T-helper 1 cell treated with Interleukin-12 subunit alpha and Interleukin-12 subunit beta and Interleukin-4 antibody, amounts not matched to agents 30 μg/mL and 1 μg/mL, for 36 hours (primary cell): ENCODE results near the gene COX20.

ENCODE experiments used
- H3K27ac Mint-ChIP-seq: one replicate; pipeline ENCODE4 v1.8.0; 2021; ENCODE audit warnings: mild to moderate bottlenecking, mixed read lengths
- H3K27me3 Mint-ChIP-seq: one replicate; pipeline ENCODE4 v1.8.0; 2021; ENCODE audit warnings: low read depth, mixed read lengths
- H3K36me3 Mint-ChIP-seq: one replicate; pipeline ENCODE4 v1.8.0; 2021; ENCODE audit warnings: low read depth, mixed read lengths
- H3K4me1 Mint-ChIP-seq: one replicate; pipeline ENCODE4 v1.8.0; 2021; ENCODE audit warnings: low read depth, mixed read lengths
- H3K4me3 Mint-ChIP-seq: one replicate; pipeline ENCODE4 v1.8.0; 2021; ENCODE audit warnings: mild to moderate bottlenecking, moderate library complexity, mixed read lengths
- H3K9me3 Mint-ChIP-seq: one replicate; pipeline ENCODE4 v1.8.0; 2021; ENCODE audit warnings: mixed read lengths

COX20 gene

GRCh38 chr1:244866355-244866754 is 30.9 kb downstream of the COX20 start:
- Mint-ChIP-seq H3K4me3 (no peak overlapping the region), H3K4me1 (peaks cover 20% of the 10 kb centered on the region), H3K27ac (no peak overlapping the region), H3K9me3 (no peaks in the 10 kb centered on the region), H3K27me3 (no peaks in the 10 kb centered on the region), H3K36me3 (peaks cover 17% of the 10 kb centered on the region)

GRCh38 chr1:244868484-244869363 is 33.3 kb downstream of the COX20 start:
- no peak overlapping the region for H3K4me3 Mint-ChIP-seq
- no peaks in the 10 kb centered on the region for H3K27me3 Mint-ChIP-seq
- peaks cover 4% of the 10 kb centered on the region for H3K36me3 Mint-ChIP-seq
- H3K27ac Mint-ChIP-seq, result no peak overlapping the region
- H3K4me1 Mint-ChIP-seq, result peaks cover 14% of the 10 kb centered on the region
- H3K9me3 Mint-ChIP-seq, result no peaks in the 10 kb centered on the region

- H3K27me3 Mint-ChIP-seq, result no peaks in the 10 kb centered on the region
- H3K4me1 Mint-ChIP-seq, result peaks cover 14% of the 10 kb centered on the region
- no peaks in the 10 kb centered on the region for H3K36me3 Mint-ChIP-seq
- no peak overlapping the region for H3K4me3 Mint-ChIP-seq
- no peaks in the 10 kb centered on the region for H3K9me3 Mint-ChIP-seq
- H3K27ac Mint-ChIP-seq, result no peak overlapping the region
These were observed 33.9 kb downstream of the COX20 start for GRCh38 chr1:244869364-244869827.

GRCh38 chr1:244869950-244870349 is 34.5 kb downstream of the COX20 start:
- no peaks in the 10 kb centered on the region for H3K9me3 Mint-ChIP-seq
- H3K27me3 Mint-ChIP-seq, result no peaks in the 10 kb centered on the region

GRCh38 chr1:244874974-244875579 is 39.6 kb downstream of the COX20 start:
- Mint-ChIP-seq H3K27ac (no peak overlapping the region), H3K9me3 (no peaks in the 10 kb centered on the region), H3K4me1 (no peaks in the 10 kb centered on the region), H3K36me3 (no peaks in the 10 kb centered on the region), H3K4me3 (no peak overlapping the region), H3K27me3 (no peaks in the 10 kb centered on the region)

More at GRCh38 chr1:244869950-244870349, 34.5 kb downstream of the COX20 start:
- Mint-ChIP-seq H3K4me3 (no peak overlapping the region), H3K4me1 (peaks cover 12% of the 10 kb centered on the region), H3K27ac (no peak overlapping the region), H3K36me3 (no peaks in the 10 kb centered on the region)

GRCh38 chr1:244876228-244876910 is 40.9 kb downstream of the COX20 start:
- Mint-ChIP-seq H3K9me3 (no peaks in the 10 kb centered on the region), H3K4me1 (no peaks in the 10 kb centered on the region), H3K27me3 (no peaks in the 10 kb centered on the region), H3K36me3 (no peaks in the 10 kb centered on the region), H3K27ac (no peak overlapping the region), H3K4me3 (no peak overlapping the region)

GRCh38 chr1:244878681-244879080 is 43.2 kb downstream of the COX20 start:
- Mint-ChIP-seq H3K9me3 (no peaks in the 10 kb centered on the region), H3K4me3 (no peak overlapping the region), H3K27ac (no peak overlapping the region), H3K4me1 (no peaks in the 10 kb centered on the region), H3K36me3 (no peaks in the 10 kb centered on the region), H3K27me3 (no peaks in the 10 kb centered on the region)

GRCh38 chr1:244881552-244882280 is 46.3 kb downstream of the COX20 start:
- peaks cover 4% of the 10 kb centered on the region for H3K27me3 Mint-ChIP-seq
- no peak overlapping the region for H3K4me3 Mint-ChIP-seq
- H3K27ac Mint-ChIP-seq, result no peak overlapping the region
- no peaks in the 10 kb centered on the region for H3K9me3 Mint-ChIP-seq
- no peaks in the 10 kb centered on the region for H3K36me3 Mint-ChIP-seq
- H3K4me1 Mint-ChIP-seq, result no peaks in the 10 kb centered on the region

- Mint-ChIP-seq H3K27ac (no peak overlapping the region), H3K4me3 (no peak overlapping the region), H3K4me1 (no peaks in the 10 kb centered on the region), H3K36me3 (no peaks in the 10 kb centered on the region), H3K27me3 (peaks cover 4% of the 10 kb centered on the region), H3K9me3 (no peaks in the 10 kb centered on the region)
These were observed 51.8 kb downstream of the COX20 start for GRCh38 chr1:244887281-244887680.

GRCh38 chr1:244893836-244894235 is 58.4 kb downstream of the COX20 start:
- H3K9me3 Mint-ChIP-seq, result no peaks in the 10 kb centered on the region
- H3K27me3 Mint-ChIP-seq, result no peaks in the 10 kb centered on the region
- peaks cover 2% of the 10 kb centered on the region for H3K4me1 Mint-ChIP-seq
- H3K36me3 Mint-ChIP-seq, result peaks cover 2% of the 10 kb centered on the region
- H3K4me3 Mint-ChIP-seq, result no peak overlapping the region
- H3K27ac Mint-ChIP-seq, result no peak overlapping the region
